HEK293T (cell line): ENCODE results near the gene DIO1.
A peak's percentile ranks its signal among the peaks of the same experiment; 100 is the strongest.

Source experiments
- CTCF ChIA-PET: fragments of 350-600 bp; formaldehyde crosslinking; extraction: SDS; loops from one replicate; lab custom pipeline; 2021; ENCODE audit warnings: antibody characterized with exemption, inconsistent platforms; lab: Yijun Ruan, JAX
- POLR2A ChIA-PET: fragments of 350-600 bp; formaldehyde crosslinking; extraction: SDS; loops from one replicate; lab custom pipeline; 2020; ENCODE audit warnings: antibody characterized with exemption, inconsistent platforms; lab: Yijun Ruan, JAX
- DNase-seq: peaks from one replicate; pipeline ENCODE4 v3.0.0; 2012; ENCODE audit warnings: mixed read lengths; ENCODE audit errors: extremely low spot score
- ARNT ChIP-seq: fragments of 450-650 bp; IDR thresholded peaks from 2 replicates; pipeline ENCODE4 v1.6.1; 2017; ENCODE audit warnings: mild to moderate bottlenecking
- BHLHE40 ChIP-seq: fragments of 450-650 bp; IDR thresholded peaks from 2 replicates; pipeline ENCODE4 v1.6.1; 2016; ENCODE audit warnings: mild to moderate bottlenecking, moderate library complexity, borderline replicate concordance
- CTBP1 ChIP-seq: fragments of 450-650 bp; IDR thresholded peaks from 2 replicates; pipeline ENCODE4 v1.6.1; 2016; ENCODE audit warnings: borderline replicate concordance
- ELF4 ChIP-seq: fragments of 450-650 bp; IDR thresholded peaks from 2 replicates; pipeline ENCODE4 v1.6.1; 2017; ENCODE audit warnings: antibody characterized with exemption
- FOXA1 ChIP-seq: fragments of 450-650 bp; IDR thresholded peaks from 2 replicates; pipeline ENCODE4 v1.6.1; 2016; ENCODE audit warnings: mild to moderate bottlenecking
- FOXK2 ChIP-seq: fragments of 450-650 bp; IDR thresholded peaks from 2 replicates; pipeline ENCODE4 v1.6.1; 2016; ENCODE audit warnings: mild to moderate bottlenecking
- FOXM1 ChIP-seq: fragments of 450-650 bp; IDR thresholded peaks from 2 replicates; pipeline ENCODE4 v1.6.1; 2017; ENCODE audit warnings: mild to moderate bottlenecking, borderline replicate concordance
- HDGF ChIP-seq: fragments of 450-650 bp; IDR thresholded peaks from 2 replicates; pipeline ENCODE4 v1.6.1; 2017; ENCODE audit warnings: antibody characterized with exemption, borderline replicate concordance
- L3MBTL2 ChIP-seq: fragments of 450-650 bp; conservative IDR thresholded peaks from 2 replicates; pipeline ENCODE4 v1.6.1; 2016; ENCODE audit warnings: mild to moderate bottlenecking
- LEF1 ChIP-seq: fragments of 450-650 bp; IDR thresholded peaks from 2 replicates; pipeline ENCODE4 v1.6.1; 2017; ENCODE audit warnings: mild to moderate bottlenecking, borderline replicate concordance
- NFRKB ChIP-seq: fragments of 450-650 bp; IDR thresholded peaks from 2 replicates; pipeline ENCODE4 v1.6.1; 2016; ENCODE audit warnings: mild to moderate bottlenecking, moderate library complexity
- SP1 ChIP-seq: fragments of 450-650 bp; IDR thresholded peaks from 2 replicates; pipeline ENCODE4 v1.6.1; 2017
- SUZ12 ChIP-seq: fragments of 450-650 bp; IDR thresholded peaks from 2 replicates; pipeline ENCODE4 v1.6.1; 2016; ENCODE audit warnings: mild to moderate bottlenecking
- TARDBP ChIP-seq: fragments of 450-650 bp; IDR thresholded peaks from 2 replicates; pipeline ENCODE4 v1.6.1; 2016
- ZNF384 ChIP-seq: fragments of 450-650 bp; IDR thresholded peaks from 2 replicates; pipeline ENCODE4 v1.6.1; 2016
- TF ChIP-seq, protein P1 (sequence below): fragments of 450-650 bp; IDR thresholded peaks from 2 replicates; pipeline ENCODE4 v1.6.1; 2016

The DIO1 gene

DNA sequence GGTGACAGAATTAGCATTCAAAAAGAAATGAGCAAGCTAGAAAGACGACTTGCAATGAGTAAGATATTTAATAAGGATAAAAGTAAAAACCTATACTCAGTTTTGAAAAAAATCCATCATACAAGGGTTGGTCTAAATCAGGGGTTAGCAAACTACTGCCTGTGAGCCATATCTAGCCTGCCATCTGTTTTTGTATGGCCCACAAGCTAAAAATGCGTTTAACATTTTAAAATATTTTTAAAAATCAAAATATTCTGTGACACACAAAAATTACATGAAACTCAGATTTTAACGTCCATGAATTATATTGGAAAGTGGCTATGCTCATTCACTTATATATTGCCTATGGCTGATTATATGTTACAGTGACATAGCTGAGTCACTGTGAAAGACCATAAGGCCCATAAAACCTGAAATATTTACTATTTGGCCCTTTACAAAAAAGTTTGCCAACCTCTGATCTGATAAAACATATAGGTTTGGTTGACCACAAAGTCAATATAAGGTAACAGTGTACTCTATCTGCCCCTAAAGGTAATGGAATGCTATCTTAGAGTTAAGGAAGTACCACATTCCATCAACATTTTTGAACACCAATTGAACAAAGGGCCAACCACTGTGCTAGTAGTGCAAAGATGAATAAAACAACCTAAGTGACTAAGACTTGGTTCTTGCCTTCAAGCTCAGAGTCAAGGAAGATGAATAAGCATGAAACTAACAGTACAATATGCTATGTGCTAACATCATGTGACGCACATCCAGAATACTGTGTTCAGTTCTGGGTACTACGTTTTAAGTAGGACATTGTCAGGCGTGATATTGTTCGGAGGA lies 48.4 kb downstream of the DIO1 start:
- TF ChIP-seq FOXA1: no peak
- no peak for TF ChIP-seq ELF4
- TF ChIP-seq L3MBTL2: no peak
- no peak for TF ChIP-seq ARNT
- TF ChIP-seq LEF1: no peak
- no peak for TF ChIP-seq ZNF384
- no peak for TF ChIP-seq NFRKB
- no peak for TF ChIP-seq FOXM1
- TF ChIP-seq, protein P1, sequence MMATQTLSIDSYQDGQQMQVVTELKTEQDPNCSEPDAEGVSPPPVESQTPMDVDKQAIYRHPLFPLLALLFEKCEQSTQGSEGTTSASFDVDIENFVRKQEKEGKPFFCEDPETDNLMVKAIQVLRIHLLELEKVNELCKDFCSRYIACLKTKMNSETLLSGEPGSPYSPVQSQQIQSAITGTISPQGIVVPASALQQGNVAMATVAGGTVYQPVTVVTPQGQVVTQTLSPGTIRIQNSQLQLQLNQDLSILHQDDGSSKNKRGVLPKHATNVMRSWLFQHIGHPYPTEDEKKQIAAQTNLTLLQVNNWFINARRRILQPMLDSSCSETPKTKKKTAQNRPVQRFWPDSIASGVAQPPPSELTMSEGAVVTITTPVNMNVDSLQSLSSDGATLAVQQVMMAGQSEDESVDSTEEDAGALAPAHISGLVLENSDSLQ: no peak
- TF ChIP-seq TARDBP: no peak
- no peak for TF ChIP-seq CTBP1
- TF ChIP-seq FOXK2: no peak
- no peak for TF ChIP-seq SUZ12
- no peak for TF ChIP-seq HDGF
- CTCF ChIA-PET: no interaction called here
- no peak for DNase-seq
- POLR2A ChIA-PET: no interaction called here

- no peak for TF ChIP-seq ARNT
- no peak for TF ChIP-seq TARDBP
- no peak for TF ChIP-seq L3MBTL2
- no peak for TF ChIP-seq FOXA1
- TF ChIP-seq SUZ12: no peak
- no peak for TF ChIP-seq HDGF
- TF ChIP-seq ELF4: no peak
- no peak for TF ChIP-seq LEF1
- ChIA-PET POLR2A (no interaction called here), CTCF (no interaction called here)
- no peak for DNase-seq
These were observed 49.1 kb downstream of the DIO1 start for GRCh38 chr1:53943090-53943489.

DNA sequence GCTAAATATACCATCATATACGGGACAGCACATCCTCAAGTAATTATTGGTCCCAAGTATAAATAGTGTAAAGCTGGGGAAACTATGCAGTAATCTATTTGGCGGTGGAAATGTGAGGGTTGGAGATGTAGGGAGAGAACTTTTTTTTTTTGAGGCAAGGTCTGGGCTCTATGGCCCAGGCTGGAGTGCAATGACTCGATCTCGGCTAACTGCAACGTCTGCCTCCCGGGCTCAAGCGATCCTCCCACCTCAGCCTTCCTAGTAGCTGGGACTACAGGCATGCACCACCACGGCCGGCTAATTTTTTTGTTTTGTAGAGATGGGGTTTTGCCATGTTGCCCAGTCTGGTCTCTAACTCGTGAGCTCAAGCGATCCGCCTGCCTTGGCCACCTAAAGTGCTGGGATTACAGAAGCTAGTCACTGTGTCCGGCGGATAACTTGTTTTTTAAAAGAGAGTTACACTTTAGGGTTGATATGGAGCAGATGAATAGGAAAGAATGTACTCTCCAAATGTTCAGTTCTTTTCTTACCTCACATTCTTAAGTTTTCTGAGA lies 49.6 kb downstream of the DIO1 start:
- no peak for DNase-seq
- CTCF ChIA-PET: no interaction called here
- TF ChIP-seq ZNF384 (no peak), FOXK2 (no peak), FOXA1 (no peak), NFRKB (no peak), LEF1 (no peak), ELF4 (no peak), HDGF (no peak), L3MBTL2 (no peak), TARDBP (no peak), ARNT (no peak), SP1 (no peak), CTBP1 (no peak), SUZ12 (no peak), BHLHE40 (no peak), FOXM1 (no peak)
- TF ChIP-seq, protein P1: no peak
- POLR2A ChIA-PET: no interaction called here

DNA sequence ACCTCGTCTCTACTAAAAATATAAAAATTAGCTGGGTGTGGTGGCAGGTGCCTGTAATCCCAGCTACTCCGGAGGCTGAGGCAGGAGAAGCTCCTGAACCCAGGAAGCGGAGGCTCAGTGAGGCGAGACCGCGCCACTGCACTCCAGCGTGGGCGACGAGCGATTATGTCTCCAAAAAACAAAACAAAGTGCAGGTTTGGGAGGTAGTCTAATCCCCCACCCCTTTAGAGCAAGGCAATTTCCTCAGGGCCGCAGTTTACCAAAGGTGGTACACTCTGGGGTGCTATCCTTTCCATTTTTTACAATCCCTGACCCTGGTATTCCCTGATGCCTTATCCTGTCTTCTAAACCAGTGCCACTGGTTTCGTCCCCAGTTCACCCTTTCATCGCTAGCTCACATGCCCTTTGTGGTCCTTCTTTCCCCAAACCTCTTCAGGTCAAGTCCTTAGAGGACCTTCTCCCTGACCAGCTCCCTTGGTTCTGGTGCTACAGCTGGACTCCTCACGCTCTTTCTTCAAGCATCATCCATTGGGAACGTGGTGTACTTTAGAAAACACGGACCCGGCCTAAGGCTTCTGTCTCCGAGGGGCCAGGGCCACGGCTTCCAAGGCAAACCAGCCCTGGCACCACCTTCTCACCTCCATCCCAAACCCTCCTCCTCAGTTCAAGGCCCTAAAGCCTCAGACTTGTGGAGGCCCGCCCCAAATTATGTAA lies 50.6 kb downstream of the DIO1 start:
- ChIA-PET POLR2A (interaction anchor here (0.9 to 1.9 kb wide), 6 partner anchors 15 to 109 kb away, joined by 3 to 4 read pairs (median 4); partner anchors contain the start of genes TCEANC2 and TMEM59), CTCF (interaction anchor here (1.0 kb wide), 1 partner anchor 84 kb away, joined by 10 read pairs; no protein-coding TSS in a partner anchor)
- no peak for DNase-seq
- no peak for TF ChIP-seq ELF4
- TF ChIP-seq ZNF384: no peak
- no peak for TF ChIP-seq FOXK2
- TF ChIP-seq, protein P1: no peak
- TF ChIP-seq TARDBP: no peak
- TF ChIP-seq CTBP1: no peak
- no peak for TF ChIP-seq ARNT
- TF ChIP-seq BHLHE40: no peak
- TF ChIP-seq LEF1: no peak
- TF ChIP-seq HDGF: no peak
- TF ChIP-seq FOXM1: no peak
- no peak for TF ChIP-seq NFRKB
- TF ChIP-seq SP1: no peak
- no peak for TF ChIP-seq SUZ12

- no peak for DNase-seq
- CTCF ChIA-PET: interaction anchor here (0.8 to 1.0 kb wide), 2 partner anchors 66 to 84 kb away, joined by 4 to 10 read pairs; no protein-coding TSS in a partner anchor
- TF ChIP-seq HDGF (no peak), L3MBTL2 (peak; percentile 33; the same call in 1 of the 2 replicates), ELF4 (no peak)
- POLR2A ChIA-PET: interaction anchor here (0.9 to 1.9 kb wide), 6 partner anchors 14 to 108 kb away, joined by 3 to 4 read pairs (median 4); partner anchors contain the start of genes TCEANC2 and TMEM59
These were observed 51.1 kb downstream of the DIO1 start for GRCh38 chr1:53945183-53945432.
